EH (cell line): Measurements from ENCODE around the gene RAB11FIP3.

Source experiments
- DNase-seq: peaks from one replicate; pipeline ENCODE4 v3.0.0-alpha.2; 2015; ENCODE audit warnings: low read depth

RAB11FIP3 gene

GRCh38 chr16:533391-534123 is 108.1 kb downstream of the RAB11FIP3 start:
- DNase-seq: no peak

GRCh38 chr16:534135-534534 is 108.7 kb downstream of the RAB11FIP3 start:
- no peak for DNase-seq

- DNase-seq: no peak
Observed at GRCh38 chr16:534856-535445, 109.5 kb downstream of the RAB11FIP3 start.

- peak; percentile 80 for DNase-seq
Observed at GRCh38 chr16:535446-536405, 110.3 kb downstream of the RAB11FIP3 start.

- no peak for DNase-seq
Observed at GRCh38 chr16:536746-537145, 111.3 kb downstream of the RAB11FIP3 start.

- DNase-seq: no peak
Observed at GRCh38 chr16:537415-538335, 112.2 kb downstream of the RAB11FIP3 start.

- peak; percentile 87 for DNase-seq
Observed at GRCh38 chr16:539901-540530, 114.6 kb downstream of the RAB11FIP3 start.

- DNase-seq: no peak
Observed at GRCh38 chr16:540645-541340, 115.3 kb downstream of the RAB11FIP3 start.

- no peak for DNase-seq
Observed at GRCh38 chr16:543301-544164, 118.1 kb downstream of the RAB11FIP3 start.

- no peak for DNase-seq
Observed at GRCh38 chr16:544517-544916, 119.1 kb downstream of the RAB11FIP3 start.

- DNase-seq: peak; percentile 38
Observed at GRCh38 chr16:546909-547770, 121.7 kb downstream of the RAB11FIP3 start.

- DNase-seq: no peak
Observed at GRCh38 chr16:548586-548985, 123.1 kb downstream of the RAB11FIP3 start.

GRCh38 chr16:549544-550263 is 124.3 kb downstream of the RAB11FIP3 start:
- DNase-seq: no peak

- DNase-seq: no peak
Observed at GRCh38 chr16:551210-551609, 125.8 kb downstream of the RAB11FIP3 start.

GRCh38 chr16:552171-552570 is 126.7 kb downstream of the RAB11FIP3 start:
- DNase-seq: no peak

- no peak for DNase-seq
Observed at GRCh38 chr16:553601-554296, 128.3 kb downstream of the RAB11FIP3 start.

GRCh38 chr16:554297-554621 is 128.8 kb downstream of the RAB11FIP3 start:
- no peak for DNase-seq
